GM19452 (cell line): Measurements from ENCODE around the gene EFCAB3.
"Not testable (repeated sequence)": the region's sequence is repeated elsewhere in the genome, so short reads cannot be mapped to it uniquely, and the experiment has no call there.

Source experiments
- ATAC-seq: cut with Tn5 transposase; IDR thresholded peaks from one replicate; pipeline ENCODE4 v1.9.1; 2021; ENCODE audit not compliant: unreplicated experiment

EFCAB3 gene

GRCh38 chr17:62458483-62458882 is 78.1 kb downstream of the EFCAB3 start:
- ATAC-seq, result not testable (repeated sequence)

- ATAC-seq, result not testable (repeated sequence)
These were observed 84.1 kb downstream of the EFCAB3 start for GRCh38 chr17:62464422-62464821.

GRCh38 chr17:62465271-62465670 is 84.9 kb downstream of the EFCAB3 start:
- ATAC-seq, result not testable (repeated sequence)
